GM21447 (cell line): ENCODE measurements around the gene CCDC182.

Experiments used
- ATAC-seq: cut with Tn5 transposase; IDR thresholded peaks from one replicate; pipeline ENCODE4 v1.9.1; 2021; ENCODE audit not compliant: unreplicated experiment

CCDC182 gene

GRCh38 chr17:57745242-57745641 is at the start of gene CCDC182:
CCDC182 (minus strand) TSS chr17:57745299; CDS start chr17:57745272, 27 bp downstream.
- ATAC-seq, result no peak

GRCh38 chr17:57794841-57795240 is 49.7 kb upstream of the CCDC182 start:
- no peak for ATAC-seq

- no peak for ATAC-seq
Observed at GRCh38 chr17:57788725-57789124, 43.6 kb upstream of the CCDC182 start.

- no peak for ATAC-seq
Observed at GRCh38 chr17:57785022-57785421, 39.9 kb upstream of the CCDC182 start.

DNA sequence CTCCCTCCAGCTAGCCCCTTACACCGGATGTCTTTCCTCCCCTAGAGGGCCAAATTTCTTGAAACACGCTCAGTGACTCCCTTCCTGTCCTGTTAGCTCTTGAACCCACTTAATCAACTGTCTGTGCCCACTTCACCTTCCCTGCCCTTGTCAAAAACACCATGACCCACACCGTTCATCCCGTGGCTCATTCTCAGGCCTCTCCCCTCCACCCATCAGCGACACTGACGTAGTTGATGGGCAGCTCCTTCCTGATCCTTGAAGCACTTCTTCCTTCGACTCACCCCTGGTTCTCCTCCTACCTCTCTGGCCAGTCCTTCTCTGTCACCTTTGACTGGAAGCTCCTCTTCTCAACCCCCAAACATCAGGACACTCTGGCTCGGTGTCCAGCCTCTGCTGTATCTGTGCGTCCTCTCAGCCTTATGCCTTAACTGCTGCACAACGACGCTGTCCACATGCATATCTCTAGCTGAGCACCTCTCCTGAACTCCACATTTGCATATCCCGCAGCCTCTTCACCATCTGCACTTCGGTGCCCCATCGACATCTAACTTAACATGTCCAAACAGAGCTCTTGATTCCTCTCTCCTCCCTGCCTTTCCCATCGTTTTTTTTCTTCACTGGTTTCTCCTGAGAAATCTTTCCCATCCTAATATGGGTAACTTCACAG is 39.3 kb upstream of the CCDC182 start:
- ATAC-seq, result no peak

- no peak for ATAC-seq
Observed at GRCh38 chr17:57783338-57783742, 38.2 kb upstream of the CCDC182 start.

- no peak for ATAC-seq
Observed at GRCh38 chr17:57782647-57783337, 37.7 kb upstream of the CCDC182 start.

DNA sequence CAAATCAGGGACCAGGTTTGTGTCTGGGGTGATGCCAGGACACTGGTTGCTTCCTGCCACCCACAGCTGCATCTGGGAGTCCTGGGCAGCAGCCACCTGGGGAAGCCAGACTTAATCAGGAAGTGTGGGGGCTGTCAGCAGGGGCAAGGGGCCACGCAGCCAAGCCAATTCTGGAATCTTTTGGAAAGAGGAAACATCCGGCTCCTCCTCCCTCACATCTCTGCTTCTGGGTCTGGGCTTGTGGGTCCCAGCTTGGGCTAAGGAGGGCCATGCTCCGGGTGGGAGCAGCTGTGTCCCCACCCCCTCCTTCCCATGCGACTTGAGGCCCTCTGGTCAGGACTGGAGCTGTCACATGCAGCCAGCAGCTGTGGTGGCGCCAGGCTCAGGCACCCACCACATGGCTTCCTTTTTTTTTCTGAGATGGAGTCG is 37.0 kb upstream of the CCDC182 start:
- no peak for ATAC-seq

DNA sequence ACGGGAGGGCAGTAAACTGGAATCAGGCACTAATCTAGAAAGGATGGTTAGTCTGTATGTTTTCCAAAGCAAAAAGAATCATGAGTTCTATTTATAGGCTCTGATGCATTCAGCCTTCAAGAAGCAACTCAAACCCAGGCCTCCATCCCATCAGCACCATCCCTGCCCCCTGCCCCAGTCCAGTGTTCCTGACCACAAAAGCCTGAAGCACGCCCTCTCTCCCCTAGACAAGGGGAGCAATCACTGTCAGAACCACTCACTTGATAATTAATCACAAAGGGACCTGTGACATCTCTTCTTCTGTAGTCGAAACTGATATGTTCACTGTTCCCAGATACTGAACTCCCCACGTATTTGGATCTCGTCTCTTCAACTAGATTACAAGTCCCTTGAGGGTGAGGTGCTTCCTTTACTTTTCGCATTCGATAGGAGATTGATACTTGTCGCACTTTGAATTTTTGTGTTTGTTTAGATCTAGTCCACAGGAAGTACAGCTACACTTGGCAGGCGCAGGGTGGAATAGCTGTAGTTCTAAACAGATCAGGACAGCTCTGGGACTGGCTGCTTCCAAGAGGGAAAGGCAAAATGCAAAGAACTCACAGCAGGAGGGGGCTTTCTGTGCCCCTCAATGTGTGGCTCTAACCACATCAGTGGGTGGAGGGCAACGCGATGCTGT is 36.4 kb upstream of the CCDC182 start:
- ATAC-seq, result no peak

DNA sequence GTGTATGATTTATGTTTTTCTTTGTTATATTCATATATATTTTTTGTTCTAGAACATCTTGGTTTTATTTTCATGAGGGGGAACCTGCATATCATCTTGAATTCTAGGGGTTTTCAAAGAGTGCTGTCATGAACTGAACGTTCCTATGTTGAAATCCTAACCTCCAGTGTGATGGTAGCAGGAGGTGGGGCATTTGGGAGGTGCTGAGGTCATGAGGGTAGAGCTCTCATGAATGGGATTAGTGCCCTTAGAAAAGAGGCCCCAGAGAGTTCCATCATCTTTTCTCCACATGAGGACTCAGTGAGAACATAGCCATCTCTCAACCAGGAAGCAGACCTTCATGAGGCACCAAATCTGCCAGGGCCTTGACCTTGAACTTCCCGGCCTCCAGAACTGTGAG is 34.6 kb upstream of the CCDC182 start:
- no peak for ATAC-seq

DNA sequence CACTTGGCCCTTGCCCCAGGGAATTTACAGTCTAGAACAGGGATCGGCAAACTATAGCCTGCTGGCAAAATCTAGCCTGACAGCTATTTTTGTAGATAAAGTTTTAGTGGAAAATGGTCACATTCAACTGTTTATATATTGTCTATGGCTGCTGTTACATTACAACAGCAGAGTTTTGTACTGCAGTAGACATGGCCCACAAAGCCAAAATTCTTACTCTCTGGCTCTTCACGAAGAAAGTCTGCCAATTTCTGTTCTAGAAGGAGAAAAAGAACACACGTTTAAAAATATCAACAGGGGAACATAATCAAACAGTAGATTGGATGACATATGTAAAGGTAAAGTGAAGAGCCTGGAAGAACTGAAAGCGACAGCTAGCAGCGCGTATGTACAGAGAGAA is 33.2 kb upstream of the CCDC182 start:
- no peak for ATAC-seq

DNA sequence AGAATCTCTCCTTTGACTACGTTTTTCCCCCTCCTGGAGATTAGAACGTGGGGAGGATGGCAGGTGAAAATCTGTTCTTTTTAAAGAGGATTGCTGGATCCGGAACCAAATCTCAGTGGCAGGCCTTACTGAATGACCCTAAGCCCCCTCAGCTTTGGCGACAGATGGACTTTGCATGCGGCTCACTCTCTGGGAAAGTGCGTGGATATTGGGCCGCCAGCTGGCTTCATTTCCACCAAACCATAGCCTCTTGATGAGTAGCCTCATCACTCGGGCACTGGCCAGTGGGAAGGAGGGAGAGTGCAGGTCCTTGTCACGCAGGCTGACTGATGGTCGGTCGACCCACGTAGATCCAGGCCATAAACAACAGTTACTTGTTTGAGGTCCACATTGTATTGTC is 31.3 kb upstream of the CCDC182 start:
- no peak for ATAC-seq

DNA sequence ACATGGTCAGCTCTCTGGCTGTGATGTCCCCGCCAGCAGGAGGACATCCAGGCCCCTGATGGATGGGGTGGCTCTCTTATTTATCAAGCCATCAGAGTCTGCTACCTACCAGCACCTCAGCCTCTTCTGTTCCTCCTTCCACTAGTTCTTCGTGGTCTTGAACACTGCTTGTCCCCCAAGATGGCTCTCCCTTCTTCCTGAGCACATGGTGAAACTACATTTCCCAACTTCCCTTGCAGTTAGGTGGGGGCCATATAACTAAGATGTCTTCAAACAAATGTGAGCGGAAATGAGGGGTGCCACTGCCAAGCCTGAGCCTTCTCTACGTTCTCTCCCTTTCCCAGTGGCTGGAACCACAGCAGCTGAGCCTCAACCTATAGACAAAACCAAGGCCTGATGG is 29.8 kb upstream of the CCDC182 start:
- no peak for ATAC-seq

DNA sequence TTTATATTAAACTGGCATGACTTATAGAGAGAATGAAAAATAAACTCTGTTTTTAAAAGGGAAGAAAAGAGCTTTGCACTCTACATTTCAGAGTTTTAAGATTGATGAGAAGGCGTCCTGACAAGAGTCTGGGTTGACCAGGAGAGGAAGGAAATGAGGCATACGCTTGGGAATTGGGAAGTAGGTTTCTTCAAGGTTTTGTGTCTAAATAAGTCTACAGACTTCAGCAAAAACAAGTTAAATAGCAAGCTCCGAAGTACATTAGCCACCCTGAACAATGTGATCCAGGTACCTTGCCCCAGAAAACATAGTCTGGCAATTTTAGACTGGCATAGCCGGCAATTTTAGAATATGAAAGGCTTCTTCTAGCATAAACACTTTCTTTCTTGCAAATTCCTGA is 28.5 kb upstream of the CCDC182 start:
- no peak for ATAC-seq

- ATAC-seq, result no peak
Observed at GRCh38 chr17:57772774-57773173, 27.7 kb upstream of the CCDC182 start.

DNA sequence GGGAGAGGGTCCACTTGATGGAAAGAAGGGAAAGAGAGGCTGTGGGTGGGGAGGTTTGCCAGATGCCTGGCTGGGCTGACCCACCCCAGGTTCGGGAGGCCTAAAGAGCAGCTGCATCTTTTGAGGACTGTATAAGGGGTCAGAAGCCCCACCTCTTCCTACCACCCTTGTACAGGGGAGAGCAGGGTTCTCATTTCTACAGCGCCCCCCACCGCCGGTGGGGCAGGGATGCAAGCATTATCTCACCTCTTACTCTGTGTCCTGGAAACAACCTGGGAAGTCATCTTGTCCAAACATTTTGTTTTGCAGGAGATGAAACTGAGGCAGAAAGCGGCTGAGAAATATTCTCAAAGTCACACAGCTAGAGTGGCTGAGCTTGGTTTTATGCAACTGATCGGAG is 22.5 kb upstream of the CCDC182 start:
- no peak for ATAC-seq

DNA sequence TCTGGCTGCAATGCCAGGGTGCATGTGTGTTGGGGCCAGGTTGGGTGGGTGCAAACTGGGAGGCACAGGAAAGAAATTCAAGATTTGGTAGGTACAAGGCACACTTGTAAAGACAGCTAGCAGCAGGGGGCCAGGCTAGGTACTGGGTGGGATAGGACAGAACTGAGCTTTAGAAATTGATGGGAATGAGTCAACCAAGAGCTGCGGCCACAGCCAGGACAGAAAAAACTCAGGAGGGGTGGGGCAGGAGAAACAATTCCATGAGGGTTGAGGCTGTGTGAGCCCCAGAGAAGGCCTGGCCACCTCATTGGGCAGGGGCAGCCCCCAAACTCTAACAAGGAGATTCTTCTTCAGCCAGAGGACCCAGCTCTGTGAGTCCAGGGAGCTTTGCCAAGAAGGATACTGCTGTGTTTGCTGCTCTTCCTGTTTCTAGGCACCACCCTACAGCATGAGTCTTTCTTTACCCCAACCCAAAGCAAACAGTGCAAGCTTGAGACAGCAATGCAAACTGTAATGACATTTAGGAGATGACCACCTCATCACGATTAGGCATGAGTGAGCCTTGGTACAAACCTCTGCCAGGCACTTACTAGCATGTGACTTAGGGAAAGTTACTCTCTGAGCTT is 21.3 kb upstream of the CCDC182 start:
- no peak for ATAC-seq

GRCh38 chr17:57762452-57763395 is 17.6 kb upstream of the CCDC182 start:
- no peak for ATAC-seq

- no peak for ATAC-seq
Observed at GRCh38 chr17:57761887-57762286, 16.8 kb upstream of the CCDC182 start.

GRCh38 chr17:57760046-57760445 is 14.9 kb upstream of the CCDC182 start:
- ATAC-seq, result no peak

DNA sequence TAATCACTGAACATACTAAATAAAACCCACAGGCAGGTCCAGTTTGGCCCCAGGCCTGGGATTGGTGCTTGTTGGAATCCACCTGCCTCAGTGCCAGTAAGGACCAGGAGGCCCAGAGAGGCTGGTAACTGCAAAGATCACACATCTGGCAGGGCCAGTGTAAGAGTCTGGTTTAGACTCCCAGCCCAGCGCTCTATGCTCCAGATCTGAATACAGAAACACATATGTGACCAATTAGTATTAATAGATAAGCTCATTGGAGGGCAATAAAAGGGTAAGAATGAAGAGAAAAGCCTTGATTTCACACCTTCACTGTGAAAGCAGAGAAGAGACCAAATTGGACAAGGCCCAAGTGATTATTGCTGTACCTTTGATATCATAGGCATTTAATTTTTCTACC is 13.6 kb upstream of the CCDC182 start:
- ATAC-seq, result no peak
